ENCODE data around the gene MPZL3.

Gene MPZL3

GRCh38 chr11:118264569-118265465 lies 12.7 kb upstream of the MPZL3 start:
- DNase-seq (ENCODE audit: low spot score), result no peak

- no peak for DNase-seq (ENCODE audit: low spot score)
Observed at GRCh38 chr11:118263695-118264568, 11.8 kb upstream of the MPZL3 start, which contains the start of gene MPZL2. TSS of gene MPZL2 (minus strand) at chr11:118264297. CDS start at chr11:118264153, 144 bp downstream.

- no peak for DNase-seq (ENCODE audit: low spot score)
Observed at GRCh38 chr11:118263112-118263511, 10.9 kb upstream of the MPZL3 start.

- DNase-seq (ENCODE audit: low spot score), result no peak
Observed at GRCh38 chr11:118260353-118260752, 8.2 kb upstream of the MPZL3 start.

GRCh38 chr11:118259138-118259537 lies 7.0 kb upstream of the MPZL3 start:
- DNase-seq (ENCODE audit: low spot score), result no peak

- no peak for DNase-seq (ENCODE audit: low spot score)
Observed at GRCh38 chr11:118258410-118258809, 6.2 kb upstream of the MPZL3 start.

GRCh38 chr11:118252688-118253087 lies 523 bp upstream of the MPZL3 start:
- DNase-seq (ENCODE audit: low spot score), result no peak

- no peak for DNase-seq (ENCODE audit: low spot score)
Observed at GRCh38 chr11:118247041-118247440, 5.1 kb downstream of the MPZL3 start.

- no peak for DNase-seq (ENCODE audit: low spot score)
Observed at GRCh38 chr11:118245936-118246562, 6.1 kb downstream of the MPZL3 start.

- no peak for DNase-seq (ENCODE audit: low spot score)
Observed at GRCh38 chr11:118243993-118244762, 8.0 kb downstream of the MPZL3 start.

- no peak for DNase-seq (ENCODE audit: low spot score)
Observed at GRCh38 chr11:118243161-118243560, 9.0 kb downstream of the MPZL3 start.

- no peak for DNase-seq (ENCODE audit: low spot score)
Observed at GRCh38 chr11:118241764-118242098, 10.4 kb downstream of the MPZL3 start.

GRCh38 chr11:118240999-118241763 lies 11.0 kb downstream of the MPZL3 start:
- DNase-seq (ENCODE audit: low spot score), result peak; percentile 20

GRCh38 chr11:118239509-118240205 lies 12.5 kb downstream of the MPZL3 start:
- DNase-seq (ENCODE audit: low spot score), result no peak

GRCh38 chr11:118238929-118239328 lies 13.2 kb downstream of the MPZL3 start:
- DNase-seq (ENCODE audit: low spot score), result no peak

GRCh38 chr11:118238421-118238820 lies 13.7 kb downstream of the MPZL3 start:
- no peak for DNase-seq (ENCODE audit: low spot score)

- no peak for DNase-seq (ENCODE audit: low spot score)
Observed at GRCh38 chr11:118236170-118236569, 16.0 kb downstream of the MPZL3 start.

- DNase-seq (ENCODE audit: low spot score), result no peak
Observed at GRCh38 chr11:118234833-118235232, 17.3 kb downstream of the MPZL3 start.

- no peak for DNase-seq (ENCODE audit: low spot score)
Observed at GRCh38 chr11:118233850-118234249, 18.3 kb downstream of the MPZL3 start.

- no peak for DNase-seq (ENCODE audit: low spot score)
Observed at GRCh38 chr11:118233377-118233776, 18.8 kb downstream of the MPZL3 start.
